ENCODE results near the gene FGF8. TPM values are rescaled to one million over a fixed set of nuclear protein-coding genes. Genes with fewer than 3 reads are reported as not detected.

Gene FGF8
- polyA plus RNA-seq, 4 donors, result 6.2 to 13.8 (median 9.8) TPM

GRCh38 chr10:101770331-101771215 is 5.3 kb downstream of the FGF8 start:
- no peak for DNase-seq (ENCODE audit: low read depth in 4 of 4, low spot score in 2 of 4)

GRCh38 chr10:101769541-101770180 is 6.3 kb downstream of the FGF8 start:
- DNase-seq (ENCODE audit: low read depth in 4 of 4, low spot score in 2 of 4), result no peak

GRCh38 chr10:101768791-101769170 is 7.1 kb downstream of the FGF8 start:
- no peak for DNase-seq (ENCODE audit: low read depth in 4 of 4, low spot score in 2 of 4)

GRCh38 chr10:101767966-101768790 is 7.7 kb downstream of the FGF8 start:
- no peak for DNase-seq (ENCODE audit: low read depth in 4 of 4, low spot score in 2 of 4)

- DNase-seq (ENCODE audit: low read depth in 4 of 4, low spot score in 2 of 4), result no peak
Observed at GRCh38 chr10:101767600-101767945, 8.3 kb downstream of the FGF8 start.

GRCh38 chr10:101766753-101767599 is 8.9 kb downstream of the FGF8 start:
- no peak for DNase-seq (ENCODE audit: low read depth in 4 of 4, low spot score in 2 of 4)

GRCh38 chr10:101766306-101766705 is 9.6 kb downstream of the FGF8 start:
- DNase-seq (ENCODE audit: low read depth in 4 of 4, low spot score in 2 of 4), result no peak

GRCh38 chr10:101763141-101763846 is 12.6 kb downstream of the FGF8 start:
- no peak for DNase-seq (ENCODE audit: low read depth in 4 of 4, low spot score in 2 of 4)

- DNase-seq (ENCODE audit: low read depth in 4 of 4, low spot score in 2 of 4), result no peak
Observed at GRCh38 chr10:101762736-101763135, 13.2 kb downstream of the FGF8 start.

GRCh38 chr10:101761226-101761625 is 14.7 kb downstream of the FGF8 start:
- no peak for DNase-seq (ENCODE audit: low read depth in 4 of 4, low spot score in 2 of 4)

GRCh38 chr10:101760510-101760909 is 15.4 kb downstream of the FGF8 start:
- DNase-seq (ENCODE audit: low read depth in 4 of 4, low spot score in 2 of 4), result no peak

GRCh38 chr10:101759309-101760247 is 16.3 kb downstream of the FGF8 start:
- no peak for DNase-seq (ENCODE audit: low read depth in 4 of 4, low spot score in 2 of 4)

GRCh38 chr10:101758858-101759257 is 17.1 kb downstream of the FGF8 start:
- DNase-seq (ENCODE audit: low read depth in 4 of 4, low spot score in 2 of 4), result no peak

- DNase-seq (ENCODE audit: low read depth in 4 of 4, low spot score in 2 of 4), result no peak
Observed at GRCh38 chr10:101752241-101752640, 23.7 kb downstream of the FGF8 start.

- no peak for DNase-seq (ENCODE audit: low read depth in 4 of 4, low spot score in 2 of 4)
Observed at GRCh38 chr10:101749047-101750016, 26.6 kb downstream of the FGF8 start.

GRCh38 chr10:101748496-101748895 is 27.4 kb downstream of the FGF8 start:
- no peak for DNase-seq (ENCODE audit: low read depth in 4 of 4, low spot score in 2 of 4)

- no peak for DNase-seq (ENCODE audit: low read depth in 4 of 4, low spot score in 2 of 4)
Observed at GRCh38 chr10:101745074-101745696, 30.7 kb downstream of the FGF8 start.

Data from left renal cortex interstitium (tissue), 4 donors.